Putamen (tissue), 1 donor: Measurements from ENCODE around the gene NOL9.

ENCODE experiments used
- DNase-seq: peaks from one replicate; pipeline ENCODE4 v3.0.0-alpha.2; 2016; ENCODE audit warnings: low spot score

The NOL9 gene

GRCh38 chr1:6488602-6489382, 65.5 kb downstream of the NOL9 start:
- DNase-seq = no peak

GRCh38 chr1:6487804-6488484, 66.4 kb downstream of the NOL9 start:
- DNase-seq = no peak

GRCh38 chr1:6486433-6487011, 67.8 kb downstream of the NOL9 start:
- peak; percentile 34 for DNase-seq

- no peak for DNase-seq
Observed at GRCh38 chr1:6485168-6486101, 68.9 kb downstream of the NOL9 start.

- no peak for DNase-seq
Observed at GRCh38 chr1:6484826-6485167, 69.5 kb downstream of the NOL9 start.

- DNase-seq = no peak
Observed at GRCh38 chr1:6483761-6484117, 70.6 kb downstream of the NOL9 start.

GRCh38 chr1:6483017-6483760, 71.1 kb downstream of the NOL9 start:
- DNase-seq = no peak

GRCh38 chr1:6481820-6482219, 72.5 kb downstream of the NOL9 start:
- no peak for DNase-seq

GRCh38 chr1:6477039-6477820, 77.1 kb downstream of the NOL9 start:
- DNase-seq = no peak

- no peak for DNase-seq
Observed at GRCh38 chr1:6476483-6476882, 77.8 kb downstream of the NOL9 start.

- no peak for DNase-seq
Observed at GRCh38 chr1:6475381-6476133, 78.8 kb downstream of the NOL9 start.

GRCh38 chr1:6474815-6475282, 79.5 kb downstream of the NOL9 start:
- no peak for DNase-seq

GRCh38 chr1:6473974-6474814, 80.1 kb downstream of the NOL9 start:
- DNase-seq = no peak

GRCh38 chr1:6473156-6473555, 81.2 kb downstream of the NOL9 start:
- no peak for DNase-seq

- DNase-seq = no peak
Observed at GRCh38 chr1:6472391-6472790, 81.9 kb downstream of the NOL9 start.

- no peak for DNase-seq
Observed at GRCh38 chr1:6471970-6472368, 82.3 kb downstream of the NOL9 start.
